ENCODE measurements around the gene ACAA1.

The ACAA1 gene

DNA sequence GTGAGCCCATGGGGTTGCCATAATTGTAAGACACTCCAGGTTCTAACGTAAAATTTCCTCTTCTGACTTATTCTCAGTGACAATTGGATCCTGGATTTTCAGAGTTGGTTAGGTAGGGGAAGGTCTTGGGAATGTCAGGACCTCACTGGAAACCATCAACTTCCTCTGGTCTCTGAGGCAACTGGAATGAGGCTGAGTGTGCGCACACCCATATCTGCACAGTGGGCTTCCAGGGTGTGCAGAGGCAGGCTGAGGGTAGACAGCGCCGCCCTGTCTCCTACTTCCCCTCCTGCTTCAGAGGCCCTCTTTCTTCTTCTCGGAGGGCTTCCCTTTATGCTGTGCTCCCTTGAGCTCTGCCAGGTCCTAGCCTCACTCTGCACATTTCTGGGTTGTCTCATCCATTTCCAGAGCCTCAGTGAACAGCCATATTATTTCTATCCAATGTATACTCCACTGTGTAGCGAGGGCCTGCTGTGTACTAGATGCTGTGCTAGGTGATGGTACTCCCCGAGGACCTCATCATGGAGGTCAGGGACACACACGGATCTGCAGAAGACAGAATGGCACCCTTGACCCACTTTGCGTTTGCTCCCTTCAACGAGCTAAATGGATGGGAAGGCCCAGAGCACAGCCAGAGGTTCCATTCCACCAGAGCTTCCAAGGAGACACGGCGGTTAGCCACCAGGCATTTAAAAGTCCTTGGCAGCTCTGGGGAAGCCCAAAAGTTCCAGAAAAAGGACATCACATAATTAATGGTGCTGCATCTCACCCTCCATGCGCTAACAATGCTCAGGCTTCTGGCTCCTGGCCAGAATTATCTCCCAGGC is 18.3 kb downstream of the ACAA1 start:
- DNase-seq (ENCODE audit: low read depth) = no peak

GRCh38 chr3:38117748-38118420 is 19.0 kb downstream of the ACAA1 start:
- no peak for DNase-seq (ENCODE audit: low read depth)

DNA sequence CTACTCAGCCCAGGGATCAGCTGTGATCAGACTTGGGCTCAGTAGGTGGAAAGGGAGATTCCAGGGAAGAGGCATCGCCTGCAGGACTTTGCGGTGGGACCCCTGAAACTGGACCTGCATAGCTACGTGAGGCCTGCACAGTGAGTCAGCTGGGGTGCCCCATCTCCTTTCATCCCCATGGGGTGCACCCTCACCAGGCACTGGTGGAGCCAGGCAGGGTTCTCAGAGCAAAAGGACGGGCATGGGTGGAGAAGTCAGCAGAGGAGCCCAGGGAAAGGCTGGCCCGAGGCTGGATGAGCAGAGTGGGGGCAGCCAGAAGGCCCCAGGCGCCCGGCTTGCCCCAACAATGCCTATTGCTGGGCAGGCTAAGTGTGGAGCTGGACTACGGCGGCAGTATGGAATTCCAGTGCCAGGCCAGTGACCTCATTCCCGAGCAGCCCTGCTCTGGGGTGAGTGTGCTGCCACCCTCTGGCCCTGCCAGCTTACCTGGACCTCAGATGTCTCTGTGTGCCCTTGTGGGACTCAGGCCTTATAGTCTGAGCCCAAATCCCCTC is 19.7 kb downstream of the ACAA1 start:
- no peak for DNase-seq (ENCODE audit: low read depth)

DNA sequence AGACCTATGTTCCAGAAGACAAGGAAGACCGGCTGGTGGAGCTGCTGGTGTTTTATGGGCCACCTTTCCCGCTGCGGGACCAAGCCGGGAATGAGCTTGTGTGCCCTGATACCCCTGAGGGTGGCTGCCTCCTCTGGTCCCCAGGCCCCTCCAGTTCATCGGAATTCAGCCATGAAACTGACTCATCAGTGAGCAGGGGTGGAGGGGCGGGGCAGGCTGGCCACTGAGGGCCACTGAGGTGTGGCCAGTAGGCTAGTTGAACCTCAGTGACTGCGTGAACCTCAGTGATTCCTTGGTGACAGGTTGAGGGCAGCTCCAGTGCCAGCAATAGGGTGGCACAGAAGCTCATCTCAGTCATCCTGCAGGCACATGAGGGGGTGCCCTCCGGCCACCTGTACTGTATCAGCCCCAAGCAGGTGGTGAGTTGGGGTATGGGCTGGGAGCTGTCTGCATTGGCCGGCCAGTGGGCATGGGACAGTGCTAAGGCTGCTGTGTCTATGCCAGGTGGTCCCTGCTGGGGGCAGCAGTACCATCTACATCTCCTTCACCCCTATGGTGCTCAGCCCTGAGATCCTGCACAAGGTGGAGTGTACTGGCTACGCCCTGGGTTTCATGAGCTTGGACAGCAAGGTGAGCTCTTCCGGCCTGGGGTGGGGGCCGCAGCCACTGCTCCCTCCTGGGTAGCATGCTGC is 20.3 kb downstream of the ACAA1 start:
- DNase-seq (ENCODE audit: low read depth) = no peak

GRCh38 chr3:38115645-38116427 is 21.1 kb downstream of the ACAA1 start:
- DNase-seq (ENCODE audit: low read depth) = no peak

- DNase-seq (ENCODE audit: low read depth) = no peak
Measured at GRCh38 chr3:38114875-38115644, 21.9 kb downstream of the ACAA1 start.

GRCh38 chr3:38114052-38114874 is 22.7 kb downstream of the ACAA1 start:
- no peak for DNase-seq (ENCODE audit: low read depth)

- no peak for DNase-seq (ENCODE audit: low read depth)
Measured at GRCh38 chr3:38112378-38112761, 24.6 kb downstream of the ACAA1 start.

- no peak for DNase-seq (ENCODE audit: low read depth)
Measured at GRCh38 chr3:38111696-38112377, 25.1 kb downstream of the ACAA1 start.

GRCh38 chr3:38111201-38111600 is 25.7 kb downstream of the ACAA1 start:
- no peak for DNase-seq (ENCODE audit: low read depth)

GRCh38 chr3:38110314-38111050 is 26.4 kb downstream of the ACAA1 start:
- DNase-seq (ENCODE audit: low read depth) = no peak

DNA sequence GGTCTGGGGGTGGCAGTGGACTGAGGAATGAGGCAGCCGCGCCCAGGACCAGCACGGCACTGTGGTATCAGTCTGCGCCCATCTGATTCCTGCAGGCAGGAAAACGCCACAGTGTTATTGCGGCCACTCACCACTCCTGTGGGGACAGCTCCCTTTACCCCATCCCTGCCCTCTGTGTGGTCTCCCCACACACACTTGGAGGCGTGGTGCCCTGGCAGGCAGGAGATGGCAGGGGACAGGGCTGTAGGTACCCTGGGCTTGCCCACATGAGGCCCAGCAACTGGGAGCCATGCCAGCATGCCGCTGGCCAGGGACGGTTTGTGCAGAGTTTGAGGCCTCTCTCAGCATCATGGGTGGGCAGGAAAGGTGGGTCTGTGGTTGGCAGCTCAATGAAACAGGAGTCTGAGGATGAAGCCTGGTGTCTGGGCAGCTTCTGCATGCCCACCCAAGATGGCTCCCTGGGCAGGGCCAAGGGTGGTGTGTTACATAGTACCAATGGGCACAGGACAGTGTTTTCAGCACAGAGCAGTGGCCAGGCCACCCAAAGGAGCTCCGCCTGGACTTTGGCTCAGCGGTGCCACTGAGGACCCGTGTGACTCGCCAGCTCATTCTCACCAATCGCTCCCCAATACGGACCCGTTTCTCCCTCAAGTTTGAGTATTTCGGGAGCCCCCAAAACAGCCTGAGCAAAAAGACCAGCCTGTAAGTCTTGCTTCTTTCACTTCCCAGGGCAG is 27.2 kb downstream of the ACAA1 start:
- DNase-seq (ENCODE audit: low read depth) = no peak

- no peak for DNase-seq (ENCODE audit: low read depth)
Measured at GRCh38 chr3:38108649-38109579, 28.0 kb downstream of the ACAA1 start.

GRCh38 chr3:38107911-38108648 is 28.8 kb downstream of the ACAA1 start:
- DNase-seq (ENCODE audit: low read depth) = no peak

GRCh38 chr3:38105525-38105924 is 31.4 kb downstream of the ACAA1 start:
- no peak for DNase-seq (ENCODE audit: low read depth)

DNA sequence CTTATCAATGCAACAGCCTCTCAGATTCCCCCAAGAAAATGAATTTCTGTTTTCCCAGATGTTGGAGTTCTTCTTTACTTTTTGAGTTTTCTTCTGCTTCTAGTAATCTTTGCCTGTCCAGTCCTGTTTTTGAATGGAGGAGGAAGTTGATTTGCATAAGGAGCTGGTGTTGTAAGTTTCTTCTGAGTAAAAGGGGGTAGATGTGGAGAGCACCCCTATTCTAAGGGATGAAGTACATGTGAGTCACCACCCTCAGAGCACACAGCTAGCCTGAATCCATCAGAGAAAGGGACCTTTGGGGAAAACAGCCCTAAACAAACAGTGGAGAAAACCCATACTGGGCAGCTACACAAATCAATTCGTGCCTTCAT is 34.5 kb downstream of the ACAA1 start:
- no peak for DNase-seq (ENCODE audit: low read depth)

Measured in HS-27A (cell line).